Activated CD4-positive, alpha-beta T cell treated with anti-CD3 and anti-CD28 coated beads, Interleukin-2, amount 50 U/mL, for 1 hour (primary cell): Measurements from ENCODE around the gene C1QBP.
"Not testable (repeated sequence)": the region's sequence is repeated elsewhere in the genome, so short reads cannot be mapped to it uniquely, and the experiment has no call there.

Experiments used
- DNase-seq: peaks from one replicate; pipeline ENCODE4 v3.0.0-alpha.2; 2020

The C1QBP gene

DNA sequence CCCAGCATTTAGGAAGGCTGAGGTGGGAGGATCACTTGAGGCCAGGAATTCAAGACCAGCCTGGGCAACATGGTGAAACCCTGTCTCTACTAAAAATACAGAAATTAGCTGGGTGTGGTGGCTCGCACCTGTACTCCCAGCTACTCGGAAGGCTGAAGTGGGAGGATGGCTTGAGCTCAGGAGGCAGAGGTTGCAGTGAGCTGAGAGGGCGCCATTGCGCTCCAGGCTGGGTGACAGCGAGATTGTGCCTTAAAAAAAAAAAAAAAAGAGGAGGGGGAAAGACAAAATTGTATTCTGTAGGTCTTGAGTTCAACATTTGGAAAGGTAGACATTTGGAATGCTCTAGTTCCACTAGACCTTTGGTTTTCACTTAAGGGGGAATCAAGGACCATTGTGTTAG, 7.7 kb downstream of the C1QBP start:
- not testable (repeated sequence) for DNase-seq

DNA sequence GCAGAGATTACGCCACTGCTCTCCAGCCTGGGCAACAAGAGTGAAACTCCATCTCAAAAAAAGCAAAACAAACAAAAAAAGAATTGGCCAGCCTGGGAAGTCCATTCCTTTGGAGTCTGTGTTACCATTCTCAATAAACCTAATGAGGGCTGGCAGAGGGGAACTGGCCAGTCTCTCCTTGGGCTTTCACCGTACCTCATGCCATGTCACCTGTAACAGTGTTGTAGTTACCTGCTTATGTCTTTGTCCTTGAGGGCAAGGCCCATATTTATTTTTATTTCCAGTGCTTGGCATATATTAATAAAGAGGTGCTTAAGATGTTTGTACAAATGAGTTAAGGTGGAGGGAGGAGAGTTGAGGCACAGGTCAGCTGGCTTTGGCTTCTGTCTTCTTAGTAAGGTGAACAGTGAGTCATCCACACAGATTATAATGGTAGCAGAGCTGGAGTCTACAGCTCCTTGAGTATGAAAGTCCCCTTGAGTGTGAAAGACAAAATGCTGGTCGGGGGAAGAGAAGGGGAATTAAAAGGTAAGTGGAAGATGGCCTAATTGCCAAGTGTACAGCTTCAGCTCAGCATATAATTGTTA, 8.4 kb downstream of the C1QBP start:
- DNase-seq: no peak

DNA sequence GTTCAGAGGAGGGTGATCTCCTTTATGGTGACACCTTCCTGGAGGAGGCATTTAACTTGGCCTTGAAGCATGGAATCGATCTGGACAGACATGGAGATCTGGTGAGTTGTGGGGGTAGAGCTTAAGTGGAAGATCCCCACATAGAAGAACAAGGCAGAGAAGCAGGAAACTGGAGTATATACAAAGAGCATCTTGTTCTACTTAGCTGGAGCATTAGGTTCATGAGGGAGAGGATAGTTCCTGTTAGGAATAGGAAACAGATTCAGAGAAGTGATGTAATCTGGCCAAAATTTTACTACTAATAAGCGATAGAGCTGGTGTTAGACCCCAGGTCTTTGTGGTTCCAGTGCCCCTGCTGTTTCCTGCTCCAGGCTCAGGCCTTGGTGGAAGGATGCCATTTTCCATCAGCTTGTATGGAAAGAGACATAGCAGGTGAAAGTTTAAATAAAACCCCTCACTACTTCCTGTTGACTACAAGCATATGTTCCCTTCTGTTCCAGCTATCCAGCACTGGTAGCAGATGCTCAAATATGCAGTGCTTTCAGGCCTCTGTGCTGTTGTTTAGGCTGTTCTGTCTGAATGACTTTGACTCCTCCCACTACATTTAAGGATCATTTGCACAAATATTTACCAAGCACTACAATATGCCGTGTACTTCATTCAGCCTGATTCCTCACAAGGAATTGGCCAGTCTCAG, 9.6 kb downstream of the C1QBP start:
- no peak for DNase-seq

DNA sequence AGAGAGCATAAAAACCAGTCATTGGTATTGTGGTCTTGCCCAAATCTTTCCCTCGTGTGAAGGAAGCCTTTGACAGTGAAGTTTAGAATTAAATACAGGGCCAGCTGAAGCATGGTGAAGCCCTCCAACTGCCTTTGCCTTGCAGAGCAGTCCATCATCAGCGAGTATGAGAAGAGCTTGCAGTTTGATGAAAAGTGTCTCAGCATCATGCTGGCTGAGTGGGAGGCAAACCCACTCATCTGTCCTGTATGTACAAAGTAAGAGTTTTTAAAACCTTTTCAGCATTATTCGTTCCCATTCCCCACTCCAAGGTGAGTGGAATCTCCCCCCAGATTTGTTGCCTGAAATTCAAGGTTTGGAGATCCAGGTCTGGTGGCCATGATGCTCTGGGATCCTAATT, 13.1 kb downstream of the C1QBP start:
- DNase-seq: no peak

DNA sequence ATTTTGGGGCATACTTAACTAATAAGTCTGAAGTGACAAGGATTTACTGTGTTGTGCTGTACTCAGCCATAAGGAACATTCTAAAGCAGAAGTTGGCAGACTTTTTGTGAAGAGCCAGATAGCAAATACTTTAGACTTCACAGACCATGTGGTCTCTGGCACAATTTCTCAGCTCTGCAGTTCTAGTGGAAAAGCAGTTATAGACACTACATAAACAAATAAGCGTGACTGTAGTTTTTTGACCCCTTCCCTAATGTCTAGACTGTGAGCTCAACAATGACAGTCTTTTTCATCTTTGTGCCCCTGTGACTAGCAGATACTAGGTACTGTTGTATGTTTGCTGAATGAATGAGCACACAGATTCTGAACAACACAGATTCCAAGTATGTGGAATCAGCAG, 14.0 kb downstream of the C1QBP start:
- DNase-seq: no peak

DNA sequence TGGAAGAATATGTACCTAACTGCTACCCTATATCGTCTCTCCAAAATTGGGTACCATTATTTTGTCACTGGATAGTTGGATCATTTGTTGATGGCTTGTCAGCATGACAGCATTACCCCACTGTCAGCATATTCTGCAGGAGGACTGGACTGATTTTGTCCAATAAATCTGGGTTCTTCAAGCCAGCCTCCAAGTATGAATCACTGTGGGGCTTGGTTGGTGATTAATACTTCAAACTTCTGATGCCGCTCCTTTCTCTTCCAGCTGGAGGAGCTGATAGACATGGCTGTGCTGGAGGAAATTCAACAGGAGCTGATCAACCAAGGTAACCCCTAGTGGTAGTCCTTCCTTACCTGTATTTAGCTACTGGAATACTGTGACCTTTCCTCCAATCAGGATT, 16.4 kb downstream of the C1QBP start:
- no peak for DNase-seq

DNA sequence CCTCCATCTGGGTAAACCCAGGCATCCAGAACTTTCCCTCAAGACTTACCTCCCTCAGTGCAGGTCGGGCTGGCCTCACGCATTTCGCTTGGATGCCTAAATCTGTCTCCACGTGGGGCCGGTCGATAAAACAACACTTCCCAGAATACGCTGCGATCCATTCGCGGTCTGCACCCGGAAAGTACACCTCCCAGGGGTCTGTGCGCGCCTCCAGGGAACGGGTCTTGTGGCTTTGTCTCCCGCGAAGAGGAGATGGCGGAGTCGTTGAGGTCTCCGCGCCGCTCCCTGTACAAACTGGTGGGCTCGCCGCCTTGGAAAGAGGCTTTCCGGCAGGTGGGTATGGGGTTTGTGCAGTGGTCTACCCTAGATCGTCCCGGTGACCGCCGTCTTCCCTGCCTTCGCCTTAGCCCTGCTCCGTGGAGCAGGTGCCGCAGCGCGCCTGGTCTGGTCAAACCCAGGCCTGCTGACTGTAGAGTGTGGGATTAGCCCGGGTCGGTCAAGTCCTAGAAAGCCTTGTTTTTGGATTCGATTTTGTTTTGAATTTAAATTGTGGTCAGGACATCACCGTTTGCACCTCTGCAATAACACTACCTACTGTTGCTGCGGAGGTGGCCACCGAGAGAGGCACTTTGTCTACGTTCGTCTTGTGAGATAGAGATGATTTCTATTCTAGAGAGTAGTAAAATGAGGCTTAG, 18.8 kb downstream of the C1QBP start, which contains the start of gene RPAIN:
Gene RPAIN, plus strand, starts transcription at position 224 of the 695 bp plus-strand sequence. Its CDS starts 29 bp downstream, at position 253.
- DNase-seq: peak; percentile 79

DNA sequence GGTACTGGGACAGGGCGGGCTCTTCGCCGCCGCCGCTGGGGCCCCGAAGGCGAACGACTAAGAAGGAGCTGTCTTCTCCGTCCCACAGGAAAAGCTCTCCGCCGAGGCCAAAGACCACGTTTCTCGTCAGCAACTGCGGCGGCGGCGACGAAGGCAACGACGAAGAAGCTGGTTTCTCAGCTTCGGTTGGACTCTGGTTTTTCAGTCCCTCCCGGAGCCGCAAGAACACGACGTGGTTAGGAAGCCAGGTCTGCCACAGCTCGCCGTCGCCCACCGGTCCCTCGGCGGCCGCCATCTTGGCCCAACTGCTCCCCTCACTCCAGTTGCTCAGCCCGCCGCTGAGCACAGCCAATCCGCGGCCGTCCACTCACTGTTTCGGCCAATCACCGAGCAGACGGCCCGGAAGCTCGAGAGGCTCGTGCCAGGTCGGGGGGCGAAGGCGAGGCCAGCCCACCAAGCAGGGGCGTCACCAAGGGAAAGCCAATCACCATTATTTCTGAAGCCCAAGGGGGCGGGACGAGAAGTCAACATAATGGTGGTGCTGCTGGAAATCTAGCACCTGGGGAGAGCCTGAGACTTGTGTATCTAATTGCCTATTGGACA, 19.5 kb downstream of the C1QBP start, which contains the start of gene NUP88:
Gene NUP88, minus strand, starts transcription at position 307 of the 603 bp plus-strand sequence. Its CDS starts 12 bp downstream, at position 295.
- peak; percentile 92 for DNase-seq

DNA sequence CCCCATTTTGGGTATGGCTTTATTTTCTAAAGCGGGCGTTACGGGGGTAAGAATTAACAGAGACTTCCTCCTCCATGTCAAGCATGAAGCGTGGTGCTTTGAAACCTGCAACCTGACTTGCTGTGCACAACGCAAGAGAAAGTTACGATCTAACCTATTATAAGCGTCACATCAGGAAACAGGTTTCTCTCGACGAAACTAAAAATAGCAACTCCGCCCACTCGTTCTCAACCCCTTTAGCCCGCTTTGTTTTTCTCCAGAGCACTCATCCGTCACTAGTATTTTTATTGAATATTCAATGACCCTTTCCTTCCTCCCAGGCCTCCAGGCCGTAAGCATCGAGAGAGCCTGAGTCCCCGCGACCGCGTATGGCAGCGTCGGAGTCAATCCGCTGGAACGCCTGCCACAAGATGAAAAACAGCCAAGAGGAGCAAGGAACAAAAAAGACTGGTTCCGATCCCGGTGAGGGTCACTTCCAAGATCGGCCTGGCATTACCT, 20.0 kb downstream of the C1QBP start:
- DNase-seq: peak; percentile 43

DNA sequence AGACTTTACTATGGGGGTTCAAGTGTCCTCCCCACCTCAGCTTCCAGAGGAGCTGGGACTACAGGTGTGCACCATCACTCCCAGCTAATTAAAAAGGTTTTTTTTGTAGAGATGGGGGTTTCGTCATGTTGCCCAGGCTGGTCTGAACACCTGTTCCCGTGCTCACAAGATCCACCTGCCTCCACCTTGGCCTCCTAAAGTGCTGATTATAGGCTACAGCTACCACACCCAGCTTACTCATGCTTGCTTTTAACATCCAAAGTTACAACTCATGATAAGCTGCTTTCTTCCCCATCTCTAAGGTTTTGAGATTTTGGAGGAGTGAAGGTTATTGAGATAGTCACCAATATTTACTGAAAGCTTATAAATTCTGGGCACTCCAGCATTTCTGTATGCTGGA, 22.1 kb downstream of the C1QBP start:
- DNase-seq: no peak

DNA sequence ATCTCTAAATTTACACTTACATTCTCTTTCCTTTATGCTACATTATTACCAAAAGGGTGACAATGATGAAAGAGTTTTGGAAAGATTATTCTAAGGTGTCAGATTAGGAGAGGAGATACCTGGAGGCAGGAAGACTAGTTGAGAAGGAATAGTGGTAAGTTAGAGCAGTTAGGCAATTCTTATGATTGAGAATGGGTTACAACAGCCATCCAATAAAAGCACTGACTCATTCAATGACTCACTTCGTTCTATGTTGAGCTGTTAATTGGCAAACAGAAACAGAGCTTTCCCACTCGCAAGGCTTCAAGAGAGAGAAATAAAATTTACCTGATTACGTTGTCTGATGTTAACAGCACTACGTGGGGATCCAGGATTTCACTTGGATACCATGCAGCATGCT, 25.3 kb downstream of the C1QBP start:
- DNase-seq: no peak

DNA sequence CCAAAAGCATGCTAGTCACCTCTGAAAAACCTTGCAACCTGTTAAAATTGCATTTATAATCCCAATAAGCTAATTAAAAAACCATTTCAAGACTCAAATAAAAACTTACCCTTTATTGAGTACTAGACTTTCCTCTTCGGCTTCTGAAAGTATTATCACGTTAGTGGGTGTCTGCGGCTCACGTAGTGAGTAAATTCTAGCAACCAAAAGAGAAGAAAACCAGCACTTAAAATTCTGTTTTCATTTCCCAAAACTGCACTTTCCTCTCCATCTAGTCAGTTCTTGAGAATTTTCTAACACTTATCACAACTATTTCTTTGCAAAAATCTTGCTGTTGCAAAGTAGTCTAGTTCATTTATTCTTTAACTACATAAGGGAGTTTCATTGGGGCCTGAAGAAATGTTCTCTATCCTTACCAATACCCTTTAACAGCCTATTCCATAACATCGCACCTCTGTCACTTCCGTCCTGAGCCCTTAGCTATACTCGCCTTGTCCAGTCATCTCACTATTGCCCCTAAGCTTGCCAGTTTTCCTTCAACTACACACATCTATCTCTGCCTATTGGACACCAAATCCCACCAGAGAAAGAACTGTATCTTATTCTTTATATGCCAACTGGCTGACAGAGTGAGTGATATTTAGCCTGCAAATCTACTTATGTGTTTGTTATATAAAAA, 28.2 kb downstream of the C1QBP start:
- DNase-seq: no peak

DNA sequence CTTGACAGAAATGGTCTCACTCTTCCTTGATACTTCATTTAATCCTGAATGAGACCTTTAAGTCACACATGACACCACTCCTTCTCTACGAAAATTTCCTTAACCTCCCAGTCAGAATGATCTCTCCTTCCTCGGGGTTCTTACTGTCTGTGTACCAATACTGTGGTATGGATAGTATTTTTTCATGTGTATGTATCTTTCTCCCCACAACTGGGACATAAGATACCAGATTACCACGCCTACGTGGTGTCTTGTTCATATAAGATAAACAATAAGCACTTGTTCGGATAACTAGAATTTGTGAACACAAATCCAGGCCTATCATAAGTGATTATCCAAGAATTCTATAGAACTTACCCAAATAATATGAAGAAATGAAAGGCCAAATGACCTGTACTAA, 30.8 kb downstream of the C1QBP start:
- DNase-seq: no peak

DNA sequence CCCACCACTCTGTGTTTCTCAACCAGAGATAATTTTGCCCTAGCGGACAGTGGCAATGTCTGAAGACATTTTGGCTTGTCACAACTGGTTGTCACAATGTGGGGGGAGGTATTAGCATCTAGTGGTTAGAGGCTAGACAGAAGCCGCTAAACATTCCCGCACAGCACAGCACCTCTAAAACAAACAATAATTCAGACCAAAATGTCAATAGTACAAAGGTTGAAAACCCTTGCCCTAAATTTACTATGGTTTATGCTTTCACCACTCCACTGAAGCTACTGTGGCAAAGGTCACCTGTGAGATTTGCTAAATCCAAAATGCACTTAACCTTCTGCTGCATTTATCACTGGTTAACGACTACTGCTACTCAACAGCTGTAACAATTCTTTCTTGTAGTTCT, 33.6 kb downstream of the C1QBP start:
- no peak for DNase-seq

DNA sequence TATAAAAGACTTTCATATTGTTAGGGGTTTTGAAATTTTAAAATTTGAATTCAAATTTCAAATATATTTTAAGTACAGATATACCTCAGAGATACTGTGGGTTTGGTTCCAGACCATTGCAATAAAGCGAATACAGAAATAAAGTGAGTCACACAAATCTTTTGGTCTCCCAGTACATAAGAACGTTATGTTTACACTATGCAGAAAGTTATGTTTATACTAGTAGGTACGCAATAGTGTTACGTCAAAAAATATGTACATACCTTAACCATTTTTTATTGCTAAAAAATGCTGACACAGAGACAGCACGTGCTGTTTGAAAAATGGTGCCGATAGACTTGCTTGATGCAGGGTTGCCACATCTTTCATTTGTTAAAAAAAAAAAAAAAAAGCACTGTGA, 39.2 kb downstream of the C1QBP start:
- DNase-seq: no peak

DNA sequence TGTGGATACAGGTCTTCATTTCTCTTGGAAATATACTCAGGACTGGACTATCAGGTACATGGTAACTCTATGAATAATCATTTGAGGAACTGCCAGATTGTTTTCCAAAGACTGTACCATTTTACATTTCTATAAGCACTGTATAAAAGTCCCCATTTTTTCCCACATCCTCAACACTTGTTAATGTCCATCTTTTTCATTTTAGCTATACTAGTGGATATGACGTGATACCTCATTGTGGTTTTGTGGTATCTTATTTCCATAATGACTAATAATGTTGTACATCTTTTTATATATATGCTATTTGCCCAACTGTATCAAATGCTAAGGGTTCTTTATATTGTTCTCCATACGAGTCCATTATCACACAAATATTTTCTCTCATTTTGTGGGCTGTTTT, 42.3 kb downstream of the C1QBP start:
- no peak for DNase-seq

DNA sequence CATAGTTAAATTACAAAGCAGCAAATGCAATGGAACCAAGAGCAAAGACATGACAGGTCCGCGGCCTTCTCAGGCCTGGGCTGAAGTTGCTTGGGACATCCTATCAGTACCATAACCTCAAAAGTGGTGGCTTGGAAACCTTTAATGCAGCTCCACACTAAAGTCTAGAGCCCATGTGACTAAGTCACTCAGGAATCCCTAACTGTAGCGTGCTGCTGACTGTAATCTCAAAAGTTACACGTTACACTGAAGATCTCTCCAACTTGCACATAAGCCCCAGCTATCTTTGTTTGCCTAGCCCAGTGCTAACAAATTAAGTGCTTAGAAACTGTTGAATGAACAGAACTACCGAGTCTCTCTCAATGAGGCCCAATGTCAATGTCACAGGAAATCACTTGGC, 47.3 kb downstream of the C1QBP start:
- no peak for DNase-seq
